Endothelial cell of umbilical vein (primary cell): ENCODE results near the gene CROCC. TPM values are rescaled to one million over a fixed set of nuclear protein-coding genes. Genes with fewer than 3 reads are reported as not detected.

ENCODE experiments used
- BruUV-seq: library from RNA; stranded (reverse); fragments of 400-500 nt; replicated peaks from 2 replicates; lab custom pipeline; 2021; lab: Mats Ljungman, UMichigan
- CTCF ChIA-PET: fragments of 300-600, 350-600 bp; sonication (Branson Sonifier 250); formaldehyde crosslinking; loops from one replicate; lab custom pipeline; 2021; ENCODE audit warnings: antibody characterized with exemption, inconsistent platforms; lab: Charles Lee
- POLR2A ChIA-PET: fragments of 300-600, 350-600 bp; sonication (Branson Sonifier 250); formaldehyde crosslinking; loops from one replicate; lab custom pipeline; 2021; ENCODE audit warnings: antibody characterized with exemption, inconsistent platforms; lab: Charles Lee
- DNase-seq: peaks from one replicate; pipeline ENCODE4 v3.0.0-alpha.2; 2011; ENCODE audit warnings: low read depth, low spot score
- FAIRE-seq: peaks from 2 replicates; lab custom pipeline; 2011; peaks lifted over from hg19 to GRCh38; lab: Jason Lieb, UNC
- H2AFZ ChIP-seq: 2 replicates; pipeline ENCODE4 v1.6.0; 2012; ENCODE audit warnings: low read depth, low read length, control low read depth, inconsistent platforms
- H3K27ac ChIP-seq: 2 replicates; pipeline ENCODE4 v1.5.1; 2011; ENCODE audit warnings: low read depth, mild to moderate bottlenecking, control low read depth, low read length, moderate library complexity; ENCODE audit not compliant: insufficient read depth
- H3K27me3 ChIP-seq, 2 experiments: 2 replicates each; pipeline versions ENCODE4 v1.6.0 to v1.6.1; 2011; ENCODE audit warnings: low read length in 2 of 2, mixed read lengths in 1 of 2; ENCODE audit not compliant: control insufficient read depth in 2 of 2, insufficient read depth in 2 of 2
- H3K36me3 ChIP-seq, 2 experiments: 2 replicates in 1 of 2; 3 replicates in 1 of 2; pipeline ENCODE4 v1.5.1; 2011; ENCODE audit warnings: low read length in 2 of 2, mild to moderate bottlenecking in 1 of 2, moderate library complexity in 1 of 2; ENCODE audit not compliant: control insufficient read depth in 2 of 2, insufficient read depth in 2 of 2; ENCODE audit errors: extremely low read depth in 1 of 2
- H3K4me1 ChIP-seq: 3 replicates; pipeline ENCODE4 v1.5.1; 2011; ENCODE audit warnings: mild to moderate bottlenecking, low read length; ENCODE audit not compliant: control insufficient read depth, insufficient read depth; ENCODE audit errors: extremely low read depth
- H3K4me2 ChIP-seq: 2 replicates; pipeline ENCODE4 v1.6.1; 2011; ENCODE audit warnings: low read length, control low read depth, mixed read lengths; ENCODE audit not compliant: insufficient read depth
- H3K4me3 ChIP-seq, 3 experiments: fragments of 200-600 bp in 1 of 3; sonication (generic), shearing (Covaris generic) in 1 of 3; replicated peaks in 1 of 3; 2 replicates each; pipeline ENCODE4 v1.5.1; 2011 to 2016; ENCODE audit warnings: control low read depth in 3 of 3, low read length in 3 of 3, mild to moderate bottlenecking in 2 of 3, inconsistent platforms in 1 of 3, low read depth in 1 of 3, moderate library complexity in 1 of 3; ENCODE audit not compliant: insufficient read depth in 1 of 3
- H3K79me2 ChIP-seq: 2 replicates; pipeline ENCODE4 v1.6.0; 2012; ENCODE audit warnings: low read length, inconsistent platforms; ENCODE audit not compliant: control insufficient read depth, insufficient read depth
- H3K9ac ChIP-seq: replicated peaks from 2 replicates; pipeline ENCODE3; 2011; ENCODE audit warnings: low read length, control low read depth; ENCODE audit not compliant: insufficient read depth; ENCODE audit errors: extremely low read depth
- H3K9me1 ChIP-seq: replicated peaks from 3 replicates; pipeline ENCODE4 v1.6.0; 2011; ENCODE audit warnings: mild to moderate bottlenecking, low read length; ENCODE audit not compliant: control insufficient read depth, insufficient read depth; ENCODE audit errors: extremely low read depth
- H3K9me3 ChIP-seq: replicated peaks from 2 replicates; pipeline ENCODE4 v1.5.1; 2012; ENCODE audit warnings: low read length, inconsistent platforms; ENCODE audit not compliant: control insufficient read depth, insufficient read depth
- H4K20me1 ChIP-seq: replicated peaks from 2 replicates; pipeline ENCODE3; 2011; ENCODE audit warnings: mild to moderate bottlenecking, low read length; ENCODE audit not compliant: control insufficient read depth, insufficient read depth; ENCODE audit errors: extremely low read depth
- EZH2 ChIP-seq: IDR thresholded peaks from 2 replicates; pipeline ENCODE4 v1.6.1; 2012; ENCODE audit warnings: borderline replicate concordance, low read depth, mild to moderate bottlenecking, moderate library complexity, low read length, inconsistent platforms; ENCODE audit not compliant: severe bottlenecking
- FOS ChIP-seq: IDR thresholded peaks from 2 replicates; pipeline ENCODE4 v1.6.1; 2011; ENCODE audit warnings: mild to moderate bottlenecking, low read length, moderate library complexity, borderline replicate concordance; ENCODE audit not compliant: insufficient read depth
- GATA2 ChIP-seq: IDR thresholded peaks from 2 replicates; pipeline ENCODE4 v1.7.0; 2011; ENCODE audit warnings: low read depth, mild to moderate bottlenecking, moderate library complexity, mixed read lengths, low read length; ENCODE audit not compliant: insufficient read length, insufficient read depth
- JUN ChIP-seq: IDR thresholded peaks from 2 replicates; pipeline ENCODE4 v1.6.1; 2011; ENCODE audit warnings: borderline replicate concordance, low read depth; ENCODE audit not compliant: insufficient read length, insufficient read depth
- MAX ChIP-seq: IDR thresholded peaks from 2 replicates; pipeline ENCODE4 v1.6.1; 2011; ENCODE audit not compliant: insufficient read depth, insufficient read length
- MYC ChIP-seq: IDR thresholded peaks from one replicate; pipeline ENCODE4 v1.6.1; 2011; ENCODE audit warnings: mild to moderate bottlenecking, low read depth, low read length
- POLR2A ChIP-seq: IDR thresholded peaks from 2 replicates; pipeline ENCODE4 v1.6.1; 2012; ENCODE audit warnings: low read depth, mild to moderate bottlenecking, control low read depth, low read length
- POLR2AphosphoS5 ChIP-seq: IDR thresholded peaks from 2 replicates; pipeline ENCODE4 v1.6.1; 2012; ENCODE audit warnings: low read depth, mild to moderate bottlenecking, control low read depth, low read length, moderate library complexity; ENCODE audit not compliant: insufficient read depth
- dilution Hi-C: fragments of 300-500 bp; cut with MboI; formaldehyde crosslinking; loops from one replicate; pipeline ENCODE4 v1.15.0; 2019; ENCODE audit warnings: low sequenced_read_pairs; ENCODE audit not compliant: extremely low pct_ligation_motif_present
- intact Hi-C: fragments of 100-400 bp; cut with micrococcal nuclease; formaldehyde crosslinking; loops from one replicate; pipeline ENCODE4 v1.10.0; 2022
- polyA plus RNA-seq, 4 experiments: library from polyadenylated mRNA; depleted of rRNA in 3 of 4; stranded (reverse) in 3 of 4; unstranded in 1 of 4; fragments of >200 nt; gene quantifications; 2 replicates each; pipeline versions ENCODE4 v1.2.1 to v1.2.3, GENCODE V29; 2011 to 2012; ENCODE audit warnings: missing spikeins in 1 of 4
- total RNA-seq: library from RNA; stranded (reverse); gene quantifications from 2 replicates; pipeline ENCODE4 v1.2.3, GENCODE V29; 2021
- TF ChIP-seq, protein P1 (sequence below), 2 donors: IDR thresholded peaks; 1 replicate in 1 of 2; 2 replicates in 1 of 2; pipeline ENCODE4 v1.5.1; 2011; ENCODE audit warnings: low read length in 2 of 2, mild to moderate bottlenecking in 2 of 2, moderate library complexity in 2 of 2, control low read depth in 1 of 2, inconsistent platforms in 1 of 2, low read depth in 1 of 2; ENCODE audit not compliant: insufficient read depth in 1 of 2; ENCODE audit errors: extremely low read depth in 1 of 2

Gene CROCC
- total and polyA plus RNA-seq, 2 donors (not counting 3 experiments of a cell fraction or from before 2014, with no cell fraction given): 18.3 to 35.5 TPM

DNA sequence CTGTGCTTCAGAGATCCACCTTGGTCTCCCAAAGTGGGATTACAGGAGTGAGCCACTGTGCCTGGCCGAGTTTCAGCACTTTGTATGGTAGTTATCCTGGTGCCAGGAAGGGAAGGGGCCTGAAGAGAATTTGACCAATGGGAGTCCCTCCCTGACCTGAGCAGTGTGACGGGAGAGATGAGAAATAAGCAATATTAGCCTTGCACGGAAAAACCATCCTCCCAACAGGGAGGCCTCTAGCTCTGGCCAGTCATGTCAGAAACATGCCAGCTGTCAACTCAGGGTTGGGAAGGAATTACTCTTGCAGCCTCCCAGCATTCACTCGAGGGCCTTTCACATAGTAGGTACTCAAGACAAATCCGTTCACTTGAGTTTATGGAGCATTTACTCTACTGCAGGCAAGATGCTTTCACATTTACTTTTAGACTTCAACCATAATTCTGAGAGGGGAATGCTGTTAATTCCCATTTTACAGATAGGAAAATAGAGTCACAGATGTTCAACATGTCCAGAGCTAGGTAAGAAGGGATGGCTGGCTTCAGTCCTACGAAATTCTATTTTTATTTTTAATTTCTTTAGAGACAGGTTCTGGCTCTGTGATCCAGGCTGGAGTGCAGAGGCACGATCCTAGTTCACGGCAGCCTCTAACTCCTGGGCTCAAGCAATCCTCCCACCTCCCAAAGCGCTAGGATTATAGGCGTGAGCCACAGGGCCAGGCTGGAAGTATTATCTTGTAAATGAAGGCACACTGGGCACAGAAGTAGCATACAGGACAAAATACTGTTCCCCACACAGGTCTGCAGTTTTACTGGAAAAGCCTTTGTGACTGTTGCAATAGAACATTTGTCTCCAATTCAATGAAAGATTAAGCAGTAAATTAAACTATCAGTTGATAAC is 93.2 kb downstream of the CROCC start:
- FAIRE-seq (no peak), DNase-seq (no peak)
- CTCF ChIA-PET: interaction anchor here (1.3 kb wide), 1 partner anchor 13 kb away, joined by 4 read pairs; no protein-coding TSS in a partner anchor
- Histone ChIP-seq H3K9me1 (no peaks in the 10 kb centered on the region), H4K20me1 (no peaks in the 10 kb centered on the region), H3K27me3 (no peaks in the 10 kb centered on the region), H3K79me2 (no peaks in the 10 kb centered on the region), H3K27ac (no peak overlapping the region), H3K4me3 (no peak overlapping the region), H3K9me3 (no peaks in the 10 kb centered on the region), H2AFZ (no peak overlapping the region), H3K9ac (no peak overlapping the region), H3K36me3 (peaks cover 3 to 6% of the 10 kb centered on the region in 2 experiments), H3K4me1 (peaks cover 19% of the 10 kb centered on the region), H3K4me2 (no peak overlapping the region)
- POLR2A ChIA-PET: no interaction called here
- intact Hi-C loops (no loop called here), dilution Hi-C loops (no loop called here)
- no peak for TF ChIP-seq JUN
- TF ChIP-seq, protein P1, sequence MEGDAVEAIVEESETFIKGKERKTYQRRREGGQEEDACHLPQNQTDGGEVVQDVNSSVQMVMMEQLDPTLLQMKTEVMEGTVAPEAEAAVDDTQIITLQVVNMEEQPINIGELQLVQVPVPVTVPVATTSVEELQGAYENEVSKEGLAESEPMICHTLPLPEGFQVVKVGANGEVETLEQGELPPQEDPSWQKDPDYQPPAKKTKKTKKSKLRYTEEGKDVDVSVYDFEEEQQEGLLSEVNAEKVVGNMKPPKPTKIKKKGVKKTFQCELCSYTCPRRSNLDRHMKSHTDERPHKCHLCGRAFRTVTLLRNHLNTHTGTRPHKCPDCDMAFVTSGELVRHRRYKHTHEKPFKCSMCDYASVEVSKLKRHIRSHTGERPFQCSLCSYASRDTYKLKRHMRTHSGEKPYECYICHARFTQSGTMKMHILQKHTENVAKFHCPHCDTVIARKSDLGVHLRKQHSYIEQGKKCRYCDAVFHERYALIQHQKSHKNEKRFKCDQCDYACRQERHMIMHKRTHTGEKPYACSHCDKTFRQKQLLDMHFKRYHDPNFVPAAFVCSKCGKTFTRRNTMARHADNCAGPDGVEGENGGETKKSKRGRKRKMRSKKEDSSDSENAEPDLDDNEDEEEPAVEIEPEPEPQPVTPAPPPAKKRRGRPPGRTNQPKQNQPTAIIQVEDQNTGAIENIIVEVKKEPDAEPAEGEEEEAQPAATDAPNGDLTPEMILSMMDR (IDR thresholded peaks at IDR 0.05; ENCODE audit: extremely low read depth in 1 of 2, insufficient read depth in 1 of 2, low read depth in 1 of 2, low read length in 2 of 2): no peak
- no peak for TF ChIP-seq MAX
- no peak for TF ChIP-seq EZH2
- TF ChIP-seq GATA2: no peak
- TF ChIP-seq POLR2A: no peak
- TF ChIP-seq POLR2AphosphoS5: no peak
- TF ChIP-seq FOS: no peak
- no peak for TF ChIP-seq MYC
- BruUV-seq: no TSS peak
